GM10248 (cell line): ENCODE results near the gene AP1G2.
"Not testable (repeated sequence)": the region's sequence is repeated elsewhere in the genome, so short reads cannot be mapped to it uniquely, and the experiment has no call there.

Experiments
- CTCF ChIA-PET: fragments of 300-600 bp; sonication (Branson Sonifier 250); formaldehyde crosslinking; extraction: SDS; loops from one replicate; lab custom pipeline; 2021; ENCODE audit warnings: antibody characterized with exemption; lab: Yijun Ruan, JAX
- POLR2A ChIA-PET: fragments of 350-650 bp; sonication (Branson Sonifier 250); formaldehyde crosslinking; extraction: SDS; loops from one replicate; lab custom pipeline; 2020; ENCODE audit warnings: antibody characterized with exemption; lab: Yijun Ruan, JAX
- DNase-seq: peaks from one replicate; pipeline ENCODE4 v3.0.0; 2012; ENCODE audit errors: extremely low spot score
- TF ChIP-seq, protein P1 (sequence below): IDR thresholded peaks from 2 replicates; pipeline ENCODE4 v1.5.1; 2012; ENCODE audit warnings: mild to moderate bottlenecking, low read depth; ENCODE audit errors: extremely low read depth, missing control alignments, control extremely low read depth

AP1G2 gene

DNA sequence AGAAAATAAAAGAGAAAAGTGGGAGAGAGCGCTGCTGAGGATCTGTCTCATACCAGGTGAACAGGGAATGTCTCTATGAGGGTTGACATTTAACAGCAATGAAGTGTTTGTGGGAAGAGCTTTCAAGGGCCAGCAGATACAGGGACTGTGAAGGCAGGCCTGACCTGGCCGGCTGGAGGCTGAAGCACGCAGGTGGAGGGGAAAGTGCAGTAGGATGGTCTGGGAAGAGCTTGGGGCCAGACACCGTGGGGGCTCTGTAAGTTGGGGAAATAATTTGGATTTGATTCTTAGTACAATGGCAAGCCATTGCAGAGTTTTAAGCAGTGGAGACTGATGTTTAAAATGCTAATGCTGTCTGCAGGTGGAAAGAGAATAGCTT, 44.8 kb upstream of the AP1G2 start:
- TF ChIP-seq, protein P1, sequence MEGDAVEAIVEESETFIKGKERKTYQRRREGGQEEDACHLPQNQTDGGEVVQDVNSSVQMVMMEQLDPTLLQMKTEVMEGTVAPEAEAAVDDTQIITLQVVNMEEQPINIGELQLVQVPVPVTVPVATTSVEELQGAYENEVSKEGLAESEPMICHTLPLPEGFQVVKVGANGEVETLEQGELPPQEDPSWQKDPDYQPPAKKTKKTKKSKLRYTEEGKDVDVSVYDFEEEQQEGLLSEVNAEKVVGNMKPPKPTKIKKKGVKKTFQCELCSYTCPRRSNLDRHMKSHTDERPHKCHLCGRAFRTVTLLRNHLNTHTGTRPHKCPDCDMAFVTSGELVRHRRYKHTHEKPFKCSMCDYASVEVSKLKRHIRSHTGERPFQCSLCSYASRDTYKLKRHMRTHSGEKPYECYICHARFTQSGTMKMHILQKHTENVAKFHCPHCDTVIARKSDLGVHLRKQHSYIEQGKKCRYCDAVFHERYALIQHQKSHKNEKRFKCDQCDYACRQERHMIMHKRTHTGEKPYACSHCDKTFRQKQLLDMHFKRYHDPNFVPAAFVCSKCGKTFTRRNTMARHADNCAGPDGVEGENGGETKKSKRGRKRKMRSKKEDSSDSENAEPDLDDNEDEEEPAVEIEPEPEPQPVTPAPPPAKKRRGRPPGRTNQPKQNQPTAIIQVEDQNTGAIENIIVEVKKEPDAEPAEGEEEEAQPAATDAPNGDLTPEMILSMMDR: no peak
- ChIA-PET CTCF (interaction anchor here (0.7 to 11.1 kb wide), 6 partner anchors 13 to 298 kb away, joined by 3 to 119 read pairs (median 14); no protein-coding TSS in a partner anchor), POLR2A (no interaction called here)
- no peak for DNase-seq

DNA sequence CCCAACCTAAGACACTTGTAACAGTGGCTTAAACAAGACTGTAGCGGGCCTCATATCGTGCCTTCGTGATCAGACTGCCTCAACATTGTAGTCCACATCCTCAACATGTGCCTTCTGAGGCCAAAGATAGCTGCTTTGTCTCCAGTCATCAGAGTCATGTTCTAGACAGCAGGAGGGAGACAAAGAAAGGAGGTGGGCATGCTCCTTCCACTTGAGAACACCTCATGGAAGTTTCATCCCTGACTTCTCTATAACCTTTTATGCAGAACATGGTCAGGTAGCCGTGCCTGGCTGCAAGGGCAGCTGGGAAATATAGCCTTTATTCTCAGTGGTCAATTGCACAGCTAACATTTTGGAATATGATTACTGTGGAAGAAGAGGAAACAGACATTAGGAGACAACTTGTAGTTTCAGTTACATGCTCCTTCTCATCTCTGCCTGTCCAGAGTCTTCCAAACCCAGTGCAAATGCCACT, 43.3 kb upstream of the AP1G2 start:
- CTCF ChIA-PET: interaction anchor here (0.9 to 11.1 kb wide), 8 partner anchors 10 to 319 kb away, joined by 3 to 119 read pairs (median 5); no protein-coding TSS in a partner anchor
- TF ChIP-seq, protein P1: no peak
- no peak for DNase-seq
- POLR2A ChIA-PET: no interaction called here

DNA sequence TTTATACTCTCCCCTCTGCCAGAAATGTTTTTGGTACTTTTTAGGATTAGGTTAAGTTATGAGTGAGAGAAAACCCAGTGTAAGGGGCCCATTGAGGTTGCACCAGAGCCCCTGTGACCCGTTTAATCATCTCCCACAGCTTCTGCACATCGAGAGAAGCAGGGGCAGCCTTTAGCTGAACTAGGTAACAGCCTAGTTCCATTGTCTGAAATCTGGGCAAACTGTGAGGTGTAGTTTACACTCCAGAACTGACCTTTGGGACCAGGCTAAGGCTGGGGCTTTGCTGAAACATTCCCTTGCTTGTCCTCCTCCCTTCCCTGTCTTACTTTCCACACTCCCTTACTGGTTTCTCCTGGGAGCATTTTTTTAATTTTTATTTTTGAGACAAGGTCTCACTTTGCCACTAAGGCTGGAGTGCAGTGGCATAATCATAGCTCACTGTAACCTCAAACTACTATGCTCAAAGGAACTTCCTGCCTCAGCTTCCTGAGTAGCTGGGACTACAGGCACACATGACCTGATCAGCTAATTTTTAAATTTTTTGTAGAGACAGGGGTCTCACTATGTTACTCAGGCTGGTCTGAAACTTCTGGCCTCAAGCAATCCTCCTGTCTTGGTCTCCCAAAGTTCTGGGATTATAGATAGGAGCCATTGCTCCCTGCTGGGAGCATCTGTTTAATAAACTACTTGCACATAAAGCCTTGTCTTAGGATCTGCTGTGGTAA, 42.7 kb upstream of the AP1G2 start:
- TF ChIP-seq, protein P1: no peak
- no peak for DNase-seq
- CTCF ChIA-PET: interaction anchor here (0.9 to 11.1 kb wide), 8 partner anchors 9 to 320 kb away, joined by 3 to 119 read pairs (median 5); no protein-coding TSS in a partner anchor
- POLR2A ChIA-PET: no interaction called here

DNA sequence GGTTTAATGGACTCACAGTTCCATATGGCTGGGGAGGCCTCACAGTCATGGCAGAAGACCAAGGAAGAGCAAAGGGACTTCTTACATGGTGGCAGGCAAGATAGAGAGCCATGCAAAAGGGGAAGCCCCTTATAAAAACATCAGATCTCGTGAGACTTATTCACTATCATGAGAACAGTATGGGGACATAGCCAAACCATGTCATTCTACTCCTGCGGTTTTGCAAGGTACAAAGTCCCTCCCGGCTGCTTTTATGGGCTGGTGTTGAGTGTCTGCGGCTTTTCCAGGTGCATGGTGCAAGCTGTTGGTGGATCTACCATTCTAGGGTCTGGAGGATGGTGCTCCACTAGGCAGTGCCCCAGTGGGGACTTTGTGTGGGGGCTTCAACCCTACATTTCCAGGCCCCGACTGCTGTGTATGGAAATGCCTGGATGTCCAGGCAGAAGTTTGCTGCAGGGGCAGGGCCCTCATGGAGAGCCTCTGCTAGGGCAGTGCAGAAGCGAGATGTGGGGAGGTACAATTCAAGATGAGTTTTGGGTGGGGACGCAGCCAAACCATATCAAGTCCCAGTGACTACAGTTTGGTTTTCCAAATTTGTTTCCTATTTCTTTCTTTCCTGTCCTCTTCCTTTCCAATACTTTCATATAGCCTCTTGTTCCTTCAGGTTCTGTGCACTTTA, 42.0 kb upstream of the AP1G2 start:
- CTCF ChIA-PET: interaction anchor here (1.3 to 11.1 kb wide), 3 partner anchors 15 to 23 kb away, joined by 3 to 119 read pairs (median 95); no protein-coding TSS in a partner anchor
- DNase-seq, POLR2A ChIA-PET: not testable (repeated sequence)

DNA sequence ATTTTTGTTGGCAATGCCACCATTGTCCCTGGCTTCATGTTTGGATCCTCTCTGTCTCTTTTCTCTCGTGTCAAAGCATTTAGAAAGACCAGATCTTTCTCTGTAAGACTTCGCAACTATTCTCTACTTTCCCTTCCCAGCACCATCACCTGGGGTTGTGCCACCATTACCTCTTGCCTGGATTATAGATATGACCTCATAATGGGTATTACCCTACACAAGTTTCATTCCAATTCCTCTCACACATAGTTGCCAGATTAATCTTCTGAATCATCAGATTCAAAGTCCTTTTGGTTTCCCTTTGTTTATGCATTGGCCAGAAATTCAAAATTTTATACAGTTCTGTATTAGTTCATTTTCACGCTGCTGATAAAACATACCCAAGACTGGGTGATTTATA, 41.4 kb upstream of the AP1G2 start:
- POLR2A ChIA-PET: no interaction called here
- no peak for DNase-seq
- CTCF ChIA-PET: interaction anchor here (1.3 to 11.1 kb wide), 3 partner anchors 20 to 31 kb away, joined by 3 to 95 read pairs (median 47); no protein-coding TSS in a partner anchor
- TF ChIP-seq, protein P1: no peak

DNA sequence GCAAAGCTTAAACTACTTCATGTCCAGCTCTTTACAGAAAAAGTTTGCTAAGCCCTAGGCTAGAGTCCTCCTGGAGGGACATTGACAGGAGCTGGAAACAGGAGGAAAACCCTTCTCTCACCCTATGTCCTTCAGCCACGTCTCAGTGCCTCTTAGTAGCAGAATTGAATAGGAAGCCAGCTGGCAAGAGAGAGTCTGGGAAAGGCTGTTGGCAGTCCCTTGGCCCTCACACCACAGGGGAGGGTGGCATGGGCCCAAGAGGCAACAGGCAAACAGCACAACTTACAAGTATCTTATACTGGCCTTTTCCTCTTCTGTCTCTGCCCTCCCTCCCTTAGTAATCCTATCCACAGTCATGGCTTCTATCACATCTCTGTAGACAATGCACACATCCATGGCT, 40.9 kb upstream of the AP1G2 start:
- DNase-seq: no peak
- ChIA-PET POLR2A (no interaction called here), CTCF (interaction anchor here (1.3 to 11.1 kb wide), 4 partner anchors 19 to 302 kb away, joined by 3 to 95 read pairs (median 26); no protein-coding TSS in a partner anchor)
- TF ChIP-seq, protein P1: no peak
